ENCODE measurements around the gene RAB11FIP4. TPM values are rescaled to one million over a fixed set of nuclear protein-coding genes. Genes with fewer than 3 reads are reported as not detected.

RAB11FIP4 gene
- total RNA-seq, 1 donor from 2014 or later: 103 TPM

DNA sequence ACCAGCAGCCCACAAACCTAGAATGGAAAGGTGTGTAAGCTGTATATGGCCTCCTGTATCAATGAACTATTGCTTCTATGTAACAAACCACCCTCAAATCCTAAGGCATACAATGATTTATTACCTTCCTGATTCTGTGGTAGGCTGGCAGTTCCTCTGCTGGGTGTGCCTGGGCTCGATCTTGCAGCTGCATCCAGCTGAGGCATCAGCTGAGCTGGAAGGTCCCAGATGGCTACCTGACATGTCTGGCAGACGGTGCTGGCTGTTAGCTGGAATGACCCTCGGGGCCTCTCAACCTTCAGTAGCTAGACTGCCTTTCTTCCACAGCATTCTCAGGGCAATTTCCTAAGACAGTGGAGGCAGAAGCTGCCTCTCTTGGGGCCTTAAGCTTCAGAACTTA lies 152.7 kb downstream of the RAB11FIP4 start:
- H3K27me3 Mint-ChIP-seq (ENCODE audit: unreplicated experiment): peaks cover 14% of the 10 kb centered on the region
- peaks cover 7% of the 10 kb centered on the region for H3K4me1 Mint-ChIP-seq (ENCODE audit: low read depth, unreplicated experiment)
- TF ChIP-seq, protein P1, sequence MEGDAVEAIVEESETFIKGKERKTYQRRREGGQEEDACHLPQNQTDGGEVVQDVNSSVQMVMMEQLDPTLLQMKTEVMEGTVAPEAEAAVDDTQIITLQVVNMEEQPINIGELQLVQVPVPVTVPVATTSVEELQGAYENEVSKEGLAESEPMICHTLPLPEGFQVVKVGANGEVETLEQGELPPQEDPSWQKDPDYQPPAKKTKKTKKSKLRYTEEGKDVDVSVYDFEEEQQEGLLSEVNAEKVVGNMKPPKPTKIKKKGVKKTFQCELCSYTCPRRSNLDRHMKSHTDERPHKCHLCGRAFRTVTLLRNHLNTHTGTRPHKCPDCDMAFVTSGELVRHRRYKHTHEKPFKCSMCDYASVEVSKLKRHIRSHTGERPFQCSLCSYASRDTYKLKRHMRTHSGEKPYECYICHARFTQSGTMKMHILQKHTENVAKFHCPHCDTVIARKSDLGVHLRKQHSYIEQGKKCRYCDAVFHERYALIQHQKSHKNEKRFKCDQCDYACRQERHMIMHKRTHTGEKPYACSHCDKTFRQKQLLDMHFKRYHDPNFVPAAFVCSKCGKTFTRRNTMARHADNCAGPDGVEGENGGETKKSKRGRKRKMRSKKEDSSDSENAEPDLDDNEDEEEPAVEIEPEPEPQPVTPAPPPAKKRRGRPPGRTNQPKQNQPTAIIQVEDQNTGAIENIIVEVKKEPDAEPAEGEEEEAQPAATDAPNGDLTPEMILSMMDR (IDR thresholded peaks at IDR 0.05; ENCODE audit: partially characterized antibody, unreplicated experiment): no peak
- peaks cover 18% of the 10 kb centered on the region for H3K9me3 Mint-ChIP-seq (ENCODE audit: unreplicated experiment)
- H3K4me3 Mint-ChIP-seq (ENCODE audit: unreplicated experiment): no peak overlapping the region
- H3K36me3 Mint-ChIP-seq (ENCODE audit: unreplicated experiment): peaks cover 7% of the 10 kb centered on the region
- DNase-seq: peak; percentile 71
- H3K27ac Mint-ChIP-seq (ENCODE audit: unreplicated experiment): peak overlapping the region; percentile 49

DNA sequence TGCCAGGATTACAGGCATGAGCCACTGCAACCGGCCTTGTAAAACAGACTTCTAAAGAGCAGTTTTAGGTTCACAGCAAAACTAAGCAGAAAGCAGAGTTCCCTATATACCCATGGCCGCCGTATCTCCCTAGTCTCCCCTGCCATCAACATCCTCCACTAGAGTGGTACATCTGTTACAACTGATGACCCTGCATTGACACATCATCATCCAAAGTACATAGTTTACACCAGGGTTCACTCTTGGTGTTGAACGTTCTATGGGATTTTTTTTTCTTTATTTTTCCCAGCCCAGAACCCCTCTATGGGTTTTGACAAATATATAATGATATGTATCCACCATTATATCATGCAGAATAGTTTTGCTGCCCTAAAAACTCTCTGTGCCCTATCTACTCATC lies 155.2 kb downstream of the RAB11FIP4 start:
- peaks cover 24% of the 10 kb centered on the region for H3K9me3 Mint-ChIP-seq (ENCODE audit: unreplicated experiment)
- H3K4me3 Mint-ChIP-seq (ENCODE audit: unreplicated experiment): no peak overlapping the region
- peaks cover 7% of the 10 kb centered on the region for H3K4me1 Mint-ChIP-seq (ENCODE audit: low read depth, unreplicated experiment)
- DNase-seq: no peak
- H3K27me3 Mint-ChIP-seq (ENCODE audit: unreplicated experiment): peaks cover 17% of the 10 kb centered on the region
- no peak overlapping the region for H3K27ac Mint-ChIP-seq (ENCODE audit: unreplicated experiment)
- TF ChIP-seq, protein P1 (IDR thresholded peaks at IDR 0.05; ENCODE audit: partially characterized antibody, unreplicated experiment): no peak
- peaks cover 6% of the 10 kb centered on the region for H3K36me3 Mint-ChIP-seq (ENCODE audit: unreplicated experiment)

DNA sequence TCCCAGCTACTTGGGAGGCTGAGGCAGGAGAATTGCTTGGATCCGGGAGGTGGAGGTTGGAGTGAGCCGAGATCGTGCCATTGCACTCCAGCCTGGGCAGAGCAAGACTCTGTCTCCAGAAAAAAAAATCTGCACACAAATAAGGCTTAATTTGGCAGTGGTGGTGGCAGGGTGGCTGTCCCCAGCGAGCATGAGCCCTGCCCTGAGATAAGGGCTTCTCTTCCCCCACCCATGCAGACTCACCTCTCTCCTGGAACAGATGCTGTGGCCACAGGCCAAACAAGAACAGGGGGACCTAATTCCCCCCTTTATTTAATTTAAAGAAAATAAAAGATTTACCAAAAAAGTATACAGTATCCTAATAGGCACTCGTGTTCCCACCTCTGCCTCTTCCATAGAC lies 157.2 kb downstream of the RAB11FIP4 start:
- peaks cover 19% of the 10 kb centered on the region for H3K27me3 Mint-ChIP-seq (ENCODE audit: unreplicated experiment)
- TF ChIP-seq, protein P1 (IDR thresholded peaks at IDR 0.05; ENCODE audit: partially characterized antibody, unreplicated experiment): no peak
- H3K27ac Mint-ChIP-seq (ENCODE audit: unreplicated experiment): peak overlapping the region; percentile 77
- H3K4me3 Mint-ChIP-seq (ENCODE audit: unreplicated experiment): peak overlapping the region; percentile 97
- DNase-seq: no peak
- peaks cover 6% of the 10 kb centered on the region for H3K36me3 Mint-ChIP-seq (ENCODE audit: unreplicated experiment)
- peaks cover 24% of the 10 kb centered on the region for H3K9me3 Mint-ChIP-seq (ENCODE audit: unreplicated experiment)
- H3K4me1 Mint-ChIP-seq (ENCODE audit: low read depth, unreplicated experiment): peaks cover 7% of the 10 kb centered on the region

DNA sequence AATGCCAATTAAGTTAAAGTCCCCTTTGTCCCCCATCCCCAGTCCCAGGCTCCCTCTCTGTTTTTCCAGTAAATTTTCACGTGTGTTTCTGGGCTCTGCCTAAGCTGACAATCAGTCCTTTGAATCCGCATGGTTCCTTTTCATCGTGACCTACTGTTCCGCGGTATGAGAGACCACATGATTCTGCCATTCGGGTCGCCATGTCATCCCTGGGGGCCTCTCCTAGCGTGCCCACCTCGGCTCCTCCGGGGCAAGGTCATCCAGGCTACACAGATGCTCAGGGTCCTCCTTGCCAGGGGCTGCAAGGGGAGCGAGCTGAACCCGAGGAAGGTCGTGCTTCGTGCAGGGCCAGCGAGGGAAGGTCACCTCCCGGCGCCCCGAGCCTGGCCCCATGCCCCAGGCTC lies 157.6 kb downstream of the RAB11FIP4 start:
- Mint-ChIP-seq H3K4me1 (ENCODE audit: low read depth, unreplicated experiment) (peaks cover 4% of the 10 kb centered on the region), H3K36me3 (ENCODE audit: unreplicated experiment) (peaks cover 6% of the 10 kb centered on the region), H3K27me3 (ENCODE audit: unreplicated experiment) (peaks cover 18% of the 10 kb centered on the region), H3K4me3 (ENCODE audit: unreplicated experiment) (peak overlapping the region; percentile 97), H3K9me3 (ENCODE audit: unreplicated experiment) (peaks cover 23% of the 10 kb centered on the region), H3K27ac (ENCODE audit: unreplicated experiment) (peak overlapping the region; percentile 77)
- TF ChIP-seq, protein P1 (IDR thresholded peaks at IDR 0.05; ENCODE audit: partially characterized antibody, unreplicated experiment): no peak
- no peak for DNase-seq

DNA sequence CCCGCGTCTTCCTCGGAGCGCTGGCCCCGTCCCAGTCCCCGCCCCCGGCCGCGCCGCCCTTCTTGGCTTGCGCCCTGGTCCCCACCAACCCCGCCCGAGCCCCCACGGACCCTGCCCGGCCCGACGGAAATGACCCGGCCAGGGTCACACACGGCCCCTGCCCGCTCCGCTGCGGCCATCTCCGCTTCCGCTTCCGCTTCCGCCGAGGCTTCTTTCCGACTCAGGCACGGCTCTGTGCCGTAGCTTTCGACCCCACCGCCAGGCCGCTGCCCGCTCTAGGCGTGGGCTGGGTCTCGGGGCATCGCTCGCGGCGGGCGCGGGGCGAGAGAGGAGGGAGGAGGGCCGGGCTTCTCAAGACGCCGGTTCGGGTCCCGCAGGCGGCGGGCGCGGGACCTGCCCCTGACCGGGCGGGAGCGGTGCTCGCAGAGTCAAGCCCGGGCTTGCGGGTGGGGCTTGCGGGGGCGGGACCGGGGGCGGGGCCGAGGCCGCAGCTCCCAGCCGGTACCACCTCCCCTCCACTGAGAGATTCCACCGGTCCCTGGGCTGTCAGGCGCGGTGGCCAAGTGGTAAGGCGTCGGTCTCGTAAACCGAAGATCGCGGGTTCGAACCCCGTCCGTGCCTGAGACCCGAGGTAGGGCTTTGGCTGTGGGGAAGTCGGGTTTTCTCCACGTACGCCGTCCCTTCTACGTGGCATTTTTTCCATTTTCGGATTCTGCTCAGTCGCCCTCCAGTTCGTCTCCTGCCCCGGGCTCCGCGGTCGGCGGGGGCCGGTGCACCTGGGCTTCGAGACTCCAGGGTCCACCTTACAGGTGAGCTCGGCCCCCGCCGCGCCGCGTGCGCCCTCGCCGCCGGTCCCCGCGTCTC lies 158.3 kb downstream of the RAB11FIP4 start:
- TF ChIP-seq, protein P1 (IDR thresholded peaks at IDR 0.05; ENCODE audit: partially characterized antibody, unreplicated experiment): no peak
- Mint-ChIP-seq H3K36me3 (ENCODE audit: unreplicated experiment) (peaks cover 6% of the 10 kb centered on the region), H3K4me3 (ENCODE audit: unreplicated experiment) (peak overlapping the region; percentile 97), H3K27me3 (ENCODE audit: unreplicated experiment) (peaks cover 16% of the 10 kb centered on the region), H3K9me3 (ENCODE audit: unreplicated experiment) (peaks cover 21% of the 10 kb centered on the region), H3K4me1 (ENCODE audit: low read depth, unreplicated experiment) (peaks cover 3% of the 10 kb centered on the region), H3K27ac (ENCODE audit: unreplicated experiment) (no peak overlapping the region)
- DNase-seq: peak; percentile 91

All from glutamatergic neuron (in vitro differentiated cells).